Activated B cell treated with CpG ODN at 0.5 μM for 24 hours (primary cell): ENCODE data around the gene LIPC. TPM values are rescaled to one million over a fixed set of nuclear protein-coding genes. Genes with fewer than 3 reads are reported as not detected.

ENCODE experiments used
- ATAC-seq: fragments of 200-7000 bp; cut with Tn5 transposase; one replicate; pipeline ENCODE4 v1.10.0; 2021; ENCODE audit warnings: low read depth, mild to moderate bottlenecking, moderate library complexity
- CTCF ChIA-PET: fragments of 350-600 bp; sonication (Branson Sonifier 250); formaldehyde crosslinking; loops from one replicate; lab custom pipeline; 2021; ENCODE audit warnings: antibody characterized with exemption; lab: Charles Lee
- POLR2A ChIA-PET: fragments of 350-600 bp; sonication (Branson Sonifier 250); formaldehyde crosslinking; loops from one replicate; lab custom pipeline; 2021; ENCODE audit warnings: antibody characterized with exemption; lab: Charles Lee
- DNase-seq: peaks from one replicate; pipeline ENCODE4 v3.0.0; 2022
- H3K27ac Mint-ChIP-seq: one replicate; pipeline ENCODE4 v1.8.0; 2020; ENCODE audit warnings: mixed read lengths
- H3K27me3 Mint-ChIP-seq: one replicate; pipeline ENCODE4 v1.8.0; 2021; ENCODE audit warnings: mixed read lengths
- H3K36me3 Mint-ChIP-seq: one replicate; pipeline ENCODE4 v1.8.0; 2021; ENCODE audit warnings: low read depth, mixed read lengths
- H3K4me1 Mint-ChIP-seq: one replicate; pipeline ENCODE4 v1.8.0; 2021; ENCODE audit warnings: mixed read lengths
- H3K4me3 Mint-ChIP-seq: one replicate; pipeline ENCODE4 v1.8.0; 2020; ENCODE audit warnings: mild to moderate bottlenecking, mixed read lengths
- H3K9me3 Mint-ChIP-seq: one replicate; pipeline ENCODE4 v1.8.0; 2020; ENCODE audit warnings: mixed read lengths
- intact Hi-C: fragments of 100-400 bp; cut with micrococcal nuclease; formaldehyde crosslinking; loops from one replicate; pipeline ENCODE4 v1.15.1; 2024
- total RNA-seq: library from RNA; stranded (reverse); gene quantifications from 2 replicates; pipeline ENCODE4 v1.2.3, GENCODE V29; 2022
- TF ChIP-seq, protein P1 (sequence below): fragments of 200-600 bp; IDR thresholded peaks from one replicate; pipeline ENCODE4 v1.8.0; 2022; ENCODE audit warnings: antibody characterized with exemption, mild to moderate bottlenecking

Gene LIPC
- total RNA-seq, 1 donor from 2014 or later: not detected

DNA sequence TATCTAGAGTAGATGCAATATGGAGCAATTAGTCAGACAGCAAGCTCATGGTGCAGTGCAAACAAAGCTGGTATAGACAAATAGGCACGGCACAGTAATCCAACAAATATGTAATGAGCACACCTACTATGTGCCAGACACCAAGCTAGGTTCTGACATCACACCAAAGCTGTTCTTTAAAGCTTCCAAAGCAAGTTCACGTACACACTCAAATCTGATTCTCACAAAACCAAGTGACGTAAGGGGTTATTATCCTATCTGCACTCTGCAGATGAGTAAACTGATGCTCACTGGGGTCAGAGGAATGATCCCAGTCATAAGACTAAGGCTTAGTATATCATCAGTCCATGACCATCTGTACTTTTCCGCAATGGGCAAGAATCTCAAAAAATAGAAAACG lies 27.8 kb upstream of the LIPC start:
- POLR2A ChIA-PET: no interaction called here
- TF ChIP-seq, protein P1, sequence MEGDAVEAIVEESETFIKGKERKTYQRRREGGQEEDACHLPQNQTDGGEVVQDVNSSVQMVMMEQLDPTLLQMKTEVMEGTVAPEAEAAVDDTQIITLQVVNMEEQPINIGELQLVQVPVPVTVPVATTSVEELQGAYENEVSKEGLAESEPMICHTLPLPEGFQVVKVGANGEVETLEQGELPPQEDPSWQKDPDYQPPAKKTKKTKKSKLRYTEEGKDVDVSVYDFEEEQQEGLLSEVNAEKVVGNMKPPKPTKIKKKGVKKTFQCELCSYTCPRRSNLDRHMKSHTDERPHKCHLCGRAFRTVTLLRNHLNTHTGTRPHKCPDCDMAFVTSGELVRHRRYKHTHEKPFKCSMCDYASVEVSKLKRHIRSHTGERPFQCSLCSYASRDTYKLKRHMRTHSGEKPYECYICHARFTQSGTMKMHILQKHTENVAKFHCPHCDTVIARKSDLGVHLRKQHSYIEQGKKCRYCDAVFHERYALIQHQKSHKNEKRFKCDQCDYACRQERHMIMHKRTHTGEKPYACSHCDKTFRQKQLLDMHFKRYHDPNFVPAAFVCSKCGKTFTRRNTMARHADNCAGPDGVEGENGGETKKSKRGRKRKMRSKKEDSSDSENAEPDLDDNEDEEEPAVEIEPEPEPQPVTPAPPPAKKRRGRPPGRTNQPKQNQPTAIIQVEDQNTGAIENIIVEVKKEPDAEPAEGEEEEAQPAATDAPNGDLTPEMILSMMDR: no peak
- intact Hi-C loops: no loop called here
- CTCF ChIA-PET: no interaction called here
- Mint-ChIP-seq H3K27ac (no peak overlapping the region), H3K4me1 (no peaks in the 10 kb centered on the region), H3K9me3 (no peaks in the 10 kb centered on the region), H3K27me3 (peaks cover 6% of the 10 kb centered on the region), H3K36me3 (no peaks in the 10 kb centered on the region), H3K4me3 (no peak overlapping the region)
- ATAC-seq (no peak), DNase-seq (no peak)

DNA sequence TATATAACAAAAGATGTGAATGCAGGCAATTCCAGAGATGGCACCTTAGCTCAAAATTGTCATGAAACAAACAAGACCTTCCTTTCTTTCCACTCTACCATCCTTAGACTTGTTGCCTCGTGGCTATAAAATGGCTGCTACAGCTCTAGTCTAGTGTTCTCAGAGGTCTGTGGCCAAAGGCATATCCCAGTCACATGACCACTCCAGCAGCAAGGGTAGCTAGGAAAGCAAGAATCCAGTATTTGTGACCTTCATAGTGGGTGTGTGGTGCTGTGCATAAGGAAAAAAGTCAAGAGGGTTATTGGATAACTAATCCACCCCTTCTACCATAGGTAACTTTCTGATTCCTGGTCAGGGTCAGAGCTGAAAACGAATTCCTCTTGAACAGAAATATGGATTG lies 27.1 kb upstream of the LIPC start:
- Mint-ChIP-seq H3K36me3 (no peaks in the 10 kb centered on the region), H3K9me3 (no peaks in the 10 kb centered on the region), H3K4me1 (no peaks in the 10 kb centered on the region), H3K27me3 (peaks cover 6% of the 10 kb centered on the region), H3K4me3 (no peak overlapping the region), H3K27ac (no peak overlapping the region)
- ATAC-seq: no peak
- CTCF ChIA-PET: no interaction called here
- intact Hi-C loops: no loop called here
- TF ChIP-seq, protein P1: no peak
- DNase-seq: no peak
- POLR2A ChIA-PET: interaction anchor here (0.5 kb wide), 1 partner anchor 382 kb away, joined by 5 read pairs; no protein-coding TSS in a partner anchor

DNA sequence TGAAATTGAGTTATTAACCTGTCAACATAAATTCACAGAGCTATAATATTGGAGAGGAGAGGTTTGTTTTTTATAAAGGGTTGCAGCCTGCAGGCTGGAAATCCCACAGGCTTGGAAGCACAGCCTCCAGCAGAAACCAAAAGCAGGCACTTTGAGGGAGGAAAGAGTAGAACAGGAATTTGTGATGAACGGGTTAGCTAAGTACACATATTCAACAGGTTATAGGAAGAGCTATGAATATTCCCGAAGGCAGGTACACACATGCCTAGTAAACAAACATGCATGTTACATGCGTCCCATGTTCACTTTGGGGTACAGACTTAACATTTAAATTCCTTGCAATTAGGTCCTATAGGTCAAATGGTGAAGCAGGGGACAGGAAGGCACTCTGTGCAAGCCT lies 25.9 kb upstream of the LIPC start:
- ATAC-seq (no peak), DNase-seq (no peak)
- intact Hi-C loops: no loop called here
- no peak overlapping the region for H3K4me3 Mint-ChIP-seq
- POLR2A ChIA-PET: no interaction called here
- TF ChIP-seq, protein P1: no peak
- no peaks in the 10 kb centered on the region for H3K36me3 Mint-ChIP-seq
- H3K27me3 Mint-ChIP-seq: peaks cover 6% of the 10 kb centered on the region
- CTCF ChIA-PET: no interaction called here
- peaks cover 4% of the 10 kb centered on the region for H3K4me1 Mint-ChIP-seq
- H3K9me3 Mint-ChIP-seq: no peaks in the 10 kb centered on the region
- H3K27ac Mint-ChIP-seq: no peak overlapping the region

DNA sequence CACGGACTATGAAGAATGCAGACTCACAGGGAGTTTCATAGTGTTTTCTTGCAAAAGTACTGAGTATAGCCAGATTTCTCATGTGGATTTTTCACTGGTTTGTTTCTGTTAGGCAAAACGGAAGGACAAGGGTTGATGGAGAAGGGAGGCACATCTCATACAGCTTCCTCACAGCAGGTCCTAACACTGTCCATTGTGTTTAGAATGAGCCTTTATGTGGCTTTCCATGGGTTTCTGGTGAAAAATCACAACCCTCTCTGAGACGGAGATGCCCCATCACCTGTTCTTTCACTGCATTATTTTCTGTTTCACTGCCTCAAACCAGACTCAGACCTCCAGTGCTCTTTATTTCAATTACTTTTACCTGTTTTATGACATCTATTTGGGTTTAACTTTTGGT lies 25.0 kb upstream of the LIPC start:
- TF ChIP-seq, protein P1: no peak
- no peak overlapping the region for H3K27ac Mint-ChIP-seq
- intact Hi-C loops: no loop called here
- ChIA-PET CTCF (no interaction called here), POLR2A (no interaction called here)
- H3K4me3 Mint-ChIP-seq: no peak overlapping the region
- no peaks in the 10 kb centered on the region for H3K36me3 Mint-ChIP-seq
- H3K9me3 Mint-ChIP-seq: no peaks in the 10 kb centered on the region
- ATAC-seq (no peak), DNase-seq (no peak)
- peaks cover 4% of the 10 kb centered on the region for H3K4me1 Mint-ChIP-seq
- H3K27me3 Mint-ChIP-seq: peaks cover 8% of the 10 kb centered on the region

DNA sequence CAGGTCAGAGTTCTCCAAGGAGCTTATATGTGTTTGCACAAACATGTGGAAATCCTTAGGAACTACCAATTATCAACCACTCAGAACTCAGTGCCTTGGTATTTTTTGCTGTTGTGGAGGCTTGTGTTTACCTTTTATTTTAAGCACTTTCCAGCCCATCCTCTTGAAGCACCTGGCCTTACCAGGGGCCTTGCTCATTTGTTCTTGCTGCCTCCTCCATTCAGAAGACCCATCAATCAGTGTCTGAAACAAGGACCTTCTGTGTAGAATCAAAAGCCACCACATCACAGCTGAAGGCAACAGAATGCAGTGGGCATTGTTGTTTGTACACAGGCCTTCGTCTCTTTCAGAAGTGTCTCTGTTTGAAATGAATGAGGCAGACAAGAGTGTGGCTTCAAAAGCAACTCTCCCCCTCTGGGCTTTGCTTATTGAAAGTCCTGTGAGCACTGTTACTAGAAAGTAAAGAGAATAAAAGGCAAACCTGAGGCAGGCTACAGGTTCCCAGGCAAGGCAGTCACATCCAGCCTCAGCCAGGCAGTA lies 24.5 kb upstream of the LIPC start:
- TF ChIP-seq, protein P1: no peak
- POLR2A ChIA-PET: no interaction called here
- Mint-ChIP-seq H3K4me1 (peaks cover 4% of the 10 kb centered on the region), H3K9me3 (no peaks in the 10 kb centered on the region), H3K27ac (no peak overlapping the region), H3K4me3 (no peak overlapping the region), H3K27me3 (peaks cover 7% of the 10 kb centered on the region), H3K36me3 (no peaks in the 10 kb centered on the region)
- CTCF ChIA-PET: no interaction called here
- no peak for DNase-seq
- intact Hi-C loops: no loop called here
- no peak for ATAC-seq
